HG02970 (cell line): Measurements from ENCODE around the gene MAMSTR.
"Not testable (repeated sequence)": the region's sequence is repeated elsewhere in the genome, so short reads cannot be mapped to it uniquely, and the experiment has no call there.

Experiments
- ATAC-seq: cut with Tn5 transposase; IDR thresholded peaks from one replicate; pipeline ENCODE4 v1.9.1; 2021; ENCODE audit warnings: mild to moderate bottlenecking, moderate library complexity, moderate number of reproducible peaks; ENCODE audit not compliant: unreplicated experiment, low FRiP score

Gene MAMSTR, protein sequence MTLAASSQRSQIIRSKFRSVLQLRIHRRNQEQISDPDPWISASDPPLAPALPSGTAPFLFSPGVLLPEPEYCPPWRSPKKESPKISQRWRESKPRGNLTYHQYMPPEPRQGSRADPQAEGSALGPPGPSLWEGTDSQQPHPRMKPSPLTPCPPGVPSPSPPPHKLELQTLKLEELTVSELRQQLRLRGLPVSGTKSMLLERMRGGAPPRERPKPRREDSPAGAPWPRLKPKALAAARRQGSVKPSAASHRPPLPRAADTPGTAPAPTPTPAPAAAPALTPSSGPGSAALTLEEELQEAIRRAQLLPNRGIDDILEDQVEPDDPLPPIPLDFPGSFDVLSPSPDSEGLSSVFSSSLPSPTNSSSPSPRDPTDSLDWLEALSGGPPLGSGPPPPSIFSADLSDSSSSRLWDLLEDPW

DNA sequence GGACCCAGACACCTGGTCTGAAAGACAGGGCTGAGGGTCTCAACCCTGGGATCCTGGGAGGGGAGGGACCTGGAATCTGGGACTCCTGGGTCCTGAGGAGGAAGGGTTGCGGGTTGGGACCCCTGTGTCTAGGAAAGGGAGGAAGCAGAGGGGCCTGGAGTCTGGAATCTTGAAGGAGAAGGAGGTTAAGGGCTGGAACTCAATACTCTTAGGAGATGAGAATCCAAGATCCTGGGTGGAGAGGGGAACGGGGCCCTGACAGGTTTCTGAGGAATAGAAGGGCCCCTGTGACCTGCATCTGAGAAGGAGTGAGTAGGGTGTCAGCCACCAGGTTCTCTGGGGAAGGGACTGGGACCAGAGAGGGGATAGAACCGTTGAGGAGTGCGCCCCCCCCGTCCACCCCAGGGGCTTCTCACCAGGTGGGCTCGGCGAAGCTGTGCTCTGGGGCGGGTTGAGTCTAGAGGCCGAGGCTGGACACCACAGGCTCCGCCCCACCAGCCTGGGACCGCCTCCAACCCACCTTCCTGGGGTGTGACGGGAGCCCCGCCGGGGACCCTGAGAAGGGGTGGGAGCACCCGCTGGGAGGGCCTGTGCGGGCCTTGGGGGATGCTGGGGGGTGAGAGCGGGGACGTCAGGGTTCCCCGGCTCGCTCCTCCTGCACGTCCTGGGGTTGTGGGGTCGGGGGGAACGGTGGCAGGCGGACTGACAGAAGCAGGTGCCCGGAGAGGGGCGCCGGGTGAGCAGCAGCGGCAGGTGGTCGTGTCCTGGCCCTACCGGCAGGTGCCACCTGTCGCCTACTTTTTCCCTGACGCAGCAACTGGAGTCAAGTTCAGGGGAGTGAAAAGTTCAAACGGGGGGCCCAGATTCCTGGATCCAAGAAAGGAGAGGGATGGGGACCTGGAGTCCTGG is at the start of gene MAMSTR:
MAMSTR (minus strand) TSS at position 463 of the 909 bp plus-strand sequence. CDS start 694 bp downstream, outside the sequence.
- no peak for ATAC-seq

DNA sequence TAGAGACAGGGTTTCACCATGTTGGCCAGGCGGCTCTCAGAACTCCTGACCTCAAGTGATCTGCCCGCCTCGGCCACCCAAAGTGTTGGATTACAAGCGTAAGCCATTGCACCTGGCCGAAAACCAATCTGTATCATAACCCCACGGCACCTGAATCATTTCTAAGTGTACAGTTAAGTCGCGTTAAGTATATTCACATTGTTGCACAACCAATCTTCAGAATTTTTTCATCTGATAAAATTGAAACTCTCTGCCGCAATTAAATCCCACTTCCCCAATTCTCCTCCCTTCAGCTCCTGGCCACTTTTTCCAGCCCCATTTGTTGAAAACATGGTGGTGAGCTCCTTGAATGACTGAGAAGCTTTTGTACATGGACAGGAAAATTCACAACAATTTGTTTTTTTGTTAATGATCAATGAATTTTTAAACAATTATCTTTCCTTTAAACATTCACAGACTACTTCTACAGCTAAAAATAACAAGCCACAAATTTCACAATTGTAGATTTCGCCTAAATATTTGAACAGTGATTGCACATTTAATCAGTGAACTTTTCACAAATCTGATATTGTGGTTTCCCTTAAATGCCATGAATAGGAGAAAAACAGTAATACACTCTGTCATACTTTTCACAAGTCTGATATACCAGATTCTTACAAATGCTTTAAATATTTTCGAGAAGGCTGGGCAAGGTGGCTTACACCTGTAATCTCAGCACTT is 49.6 kb upstream of the MAMSTR start:
- ATAC-seq, result no peak

DNA sequence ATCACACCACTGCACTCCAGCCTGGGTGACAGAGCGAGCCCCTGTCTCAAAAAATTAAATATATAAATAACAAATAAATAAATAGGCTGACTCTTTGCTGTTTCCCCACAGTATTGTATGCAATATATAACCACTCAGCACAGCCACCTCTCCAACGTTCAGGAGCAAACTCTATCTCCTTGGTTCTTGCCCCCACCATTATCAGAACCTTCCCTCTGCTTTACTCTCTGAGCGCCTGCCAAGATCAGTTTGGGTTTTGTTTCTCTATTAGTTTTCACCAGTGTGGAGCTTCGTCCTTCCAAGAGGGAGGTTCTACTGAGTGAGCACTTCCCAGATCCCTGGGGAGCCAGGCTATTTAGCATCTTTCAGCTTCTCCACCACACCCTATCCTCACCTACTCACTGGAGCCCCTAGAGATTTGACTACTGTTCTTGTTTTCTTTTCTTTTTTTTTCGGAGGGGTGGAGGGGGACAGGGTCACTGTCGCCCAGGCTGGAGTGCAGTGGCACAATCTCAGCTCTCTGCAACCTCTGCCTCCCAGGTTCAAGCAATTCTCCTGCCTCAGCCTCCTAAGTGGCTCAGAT is 48.7 kb upstream of the MAMSTR start:
- ATAC-seq, result not testable (repeated sequence)

DNA sequence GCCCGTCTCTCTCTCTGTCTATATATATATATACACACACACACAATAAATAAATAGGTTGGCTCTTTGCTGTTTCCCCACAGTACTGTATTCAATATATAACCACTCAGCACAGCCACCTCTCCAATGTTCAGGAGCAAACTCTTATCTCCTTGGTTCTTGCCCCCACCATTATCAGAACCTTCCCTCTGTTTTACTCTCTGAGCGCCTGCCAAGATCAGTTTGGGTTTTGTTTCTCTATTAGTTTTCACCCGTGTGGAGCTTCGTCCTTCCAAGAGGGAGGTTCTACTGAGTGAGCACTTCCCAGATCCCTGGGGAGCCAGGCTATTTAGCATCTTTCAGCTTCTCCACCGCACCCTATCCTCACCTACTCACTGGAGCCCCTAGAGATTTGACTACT is 46.3 kb upstream of the MAMSTR start:
- not testable (repeated sequence) for ATAC-seq

DNA sequence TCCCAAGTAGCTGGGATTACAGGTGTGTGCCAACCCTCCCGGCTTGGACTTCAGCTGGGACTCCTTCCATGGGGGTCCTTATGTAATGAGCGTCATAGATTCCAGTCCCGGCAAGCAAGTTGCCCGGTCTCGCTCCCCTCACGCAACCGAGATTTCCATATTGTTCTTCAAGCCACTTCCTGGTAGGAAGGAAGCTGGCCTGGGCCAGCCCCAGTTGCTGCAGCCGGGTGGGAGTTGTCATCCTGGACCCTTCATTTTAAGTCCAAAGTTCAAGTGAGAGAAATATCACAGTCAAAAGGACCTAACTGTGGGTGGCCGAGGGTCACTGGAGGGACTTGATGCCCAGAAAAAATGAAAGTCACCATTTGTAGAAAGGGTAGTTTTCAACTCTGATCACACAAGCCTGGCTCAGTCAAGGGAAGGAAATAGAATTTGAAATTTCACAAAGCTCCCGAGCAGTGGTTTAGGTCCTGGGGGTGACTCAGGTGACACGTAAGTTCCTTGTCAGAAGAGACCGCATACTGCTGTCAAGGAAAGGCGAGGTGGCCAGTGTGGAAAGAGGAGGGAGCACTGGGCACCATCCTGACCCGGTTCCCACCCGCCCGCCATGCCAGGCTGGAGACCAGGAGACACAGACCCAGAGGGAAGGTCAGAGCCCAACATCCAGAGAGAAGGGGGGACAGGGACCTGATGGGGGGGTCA is 41.1 kb upstream of the MAMSTR start:
- no peak for ATAC-seq

DNA sequence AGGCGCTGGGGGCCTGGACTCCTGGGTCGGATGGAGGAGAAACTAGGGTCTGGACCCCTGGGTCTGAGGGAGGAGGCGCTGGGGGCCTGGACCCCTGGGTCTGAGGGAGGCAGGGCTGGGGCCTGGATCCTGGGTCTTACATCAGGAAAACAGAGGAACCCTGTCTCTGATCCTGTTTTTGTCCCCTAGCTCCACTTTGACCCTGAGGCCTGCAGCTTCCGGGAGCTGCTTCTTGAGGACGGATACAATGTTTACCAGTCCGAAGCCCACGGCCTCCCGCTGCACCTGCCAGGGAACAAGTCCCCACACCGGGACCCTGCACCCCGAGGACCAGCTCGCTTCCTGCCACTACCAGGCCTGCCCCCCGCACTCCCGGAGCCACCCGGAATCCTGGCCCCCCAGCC is 38.2 kb upstream of the MAMSTR start:
- no peak for ATAC-seq

DNA sequence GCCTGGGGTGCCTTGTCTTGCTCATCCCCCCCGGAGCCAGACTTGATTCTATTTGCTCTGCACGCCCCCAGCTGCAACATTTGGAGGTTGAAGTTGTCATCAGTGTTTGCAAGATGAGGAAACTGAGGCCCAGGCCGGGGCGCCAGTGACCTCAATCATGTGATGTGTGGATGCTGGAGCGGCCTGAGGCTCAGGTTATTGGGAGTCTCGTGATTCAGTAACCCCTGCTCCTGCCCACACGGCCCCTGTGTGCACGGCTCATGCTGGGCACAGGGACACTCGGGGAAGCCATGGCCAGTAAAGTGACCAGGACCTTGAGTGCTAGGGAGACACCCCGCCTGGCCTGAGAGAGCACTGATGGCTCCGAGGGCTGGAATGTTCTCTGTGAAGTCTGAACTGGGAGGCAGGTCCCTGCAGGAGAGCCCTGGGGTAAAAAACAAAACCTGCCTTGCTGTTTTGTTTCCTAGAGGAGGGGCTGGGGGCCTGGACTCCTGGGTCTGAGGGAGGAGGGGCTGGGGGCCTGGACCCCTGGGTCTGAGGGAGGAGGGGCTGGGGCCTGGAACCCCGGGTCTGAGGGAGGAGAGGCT is 37.7 kb upstream of the MAMSTR start:
- ATAC-seq, result no peak

DNA sequence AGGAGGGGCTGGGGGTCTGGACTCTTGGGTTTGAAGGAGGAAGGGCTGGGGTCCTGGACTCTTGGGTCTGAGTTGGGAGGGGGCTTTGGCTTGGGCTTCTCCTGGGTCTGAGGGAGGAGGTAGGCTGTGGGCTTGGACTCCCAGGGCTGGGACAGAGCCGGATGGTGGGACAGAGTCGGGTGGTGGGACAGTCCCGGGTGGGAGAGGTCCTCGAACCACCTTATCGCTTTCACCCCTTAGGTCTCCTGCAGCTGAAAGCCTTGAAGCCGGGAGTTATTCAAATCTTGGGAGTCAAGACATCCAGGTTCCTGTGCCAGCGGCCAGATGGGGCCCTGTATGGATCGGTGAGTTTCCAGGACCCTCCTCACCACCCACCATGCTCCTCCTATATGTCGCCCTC is 37.2 kb upstream of the MAMSTR start:
- no peak for ATAC-seq

DNA sequence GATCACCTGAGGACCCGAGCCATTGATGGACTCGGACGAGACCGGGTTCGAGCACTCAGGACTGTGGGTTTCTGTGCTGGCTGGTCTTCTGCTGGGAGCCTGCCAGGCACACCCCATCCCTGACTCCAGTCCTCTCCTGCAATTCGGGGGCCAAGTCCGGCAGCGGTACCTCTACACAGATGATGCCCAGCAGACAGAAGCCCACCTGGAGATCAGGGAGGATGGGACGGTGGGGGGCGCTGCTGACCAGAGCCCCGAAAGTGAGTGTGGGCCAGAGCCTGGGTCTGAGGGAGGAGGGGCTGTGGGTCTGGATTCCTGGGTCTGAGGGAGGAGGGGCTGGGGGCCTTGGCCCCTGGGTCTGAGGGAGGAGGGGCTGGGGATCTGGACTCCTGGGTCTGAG is 36.7 kb upstream of the MAMSTR start:
- ATAC-seq, result no peak

DNA sequence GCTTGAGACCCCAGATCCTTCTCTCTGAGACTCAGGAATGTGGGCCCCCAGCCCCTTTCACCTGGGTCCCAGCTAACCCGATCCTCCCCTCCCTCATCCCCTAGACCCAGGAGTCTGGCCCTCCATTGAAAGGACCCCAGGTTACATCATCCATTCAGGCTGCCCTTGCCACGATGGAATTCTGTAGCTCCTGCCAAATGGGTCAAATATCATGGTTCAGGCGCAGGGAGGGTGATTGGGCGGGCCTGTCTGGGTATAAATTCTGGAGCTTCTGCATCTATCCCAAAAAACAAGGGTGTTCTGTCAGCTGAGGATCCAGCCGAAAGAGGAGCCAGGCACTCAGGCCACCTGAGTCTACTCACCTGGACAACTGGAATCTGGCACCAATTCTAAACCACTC is 36.3 kb upstream of the MAMSTR start:
- no peak for ATAC-seq

DNA sequence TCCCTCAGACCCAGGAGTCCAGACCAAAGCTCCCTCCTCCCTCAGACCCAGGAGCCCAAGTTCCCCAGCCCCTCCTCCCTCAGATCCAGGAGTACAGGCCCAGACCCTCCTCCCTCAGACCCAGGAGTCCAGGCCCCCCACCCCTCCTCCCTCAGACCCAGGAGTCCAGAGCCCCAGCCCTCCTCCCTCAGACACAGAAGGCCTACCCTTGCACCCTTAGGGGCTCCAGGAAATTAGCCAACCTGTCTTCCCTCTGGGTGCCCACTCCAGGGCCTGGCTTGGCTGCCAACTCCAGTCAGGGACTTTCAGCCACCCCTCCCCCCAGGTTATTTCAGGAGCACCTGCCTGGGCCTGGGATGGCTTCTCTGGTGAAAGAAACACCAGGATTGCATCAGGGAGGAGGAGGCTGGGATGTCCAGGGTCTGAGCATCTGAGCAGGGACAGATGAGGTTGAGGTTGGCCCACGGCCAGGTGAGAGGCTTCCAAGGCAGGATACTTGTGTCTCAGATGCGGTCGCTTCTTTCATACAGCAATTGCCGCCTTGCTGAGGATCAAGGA is 35.6 kb upstream of the MAMSTR start, which contains the start of gene FGF21:
FGF21 (plus strand) TSS at position 441 of the 558 bp plus-strand sequence. CDS start 713 bp downstream, outside the sequence.
- ATAC-seq, result no peak

DNA sequence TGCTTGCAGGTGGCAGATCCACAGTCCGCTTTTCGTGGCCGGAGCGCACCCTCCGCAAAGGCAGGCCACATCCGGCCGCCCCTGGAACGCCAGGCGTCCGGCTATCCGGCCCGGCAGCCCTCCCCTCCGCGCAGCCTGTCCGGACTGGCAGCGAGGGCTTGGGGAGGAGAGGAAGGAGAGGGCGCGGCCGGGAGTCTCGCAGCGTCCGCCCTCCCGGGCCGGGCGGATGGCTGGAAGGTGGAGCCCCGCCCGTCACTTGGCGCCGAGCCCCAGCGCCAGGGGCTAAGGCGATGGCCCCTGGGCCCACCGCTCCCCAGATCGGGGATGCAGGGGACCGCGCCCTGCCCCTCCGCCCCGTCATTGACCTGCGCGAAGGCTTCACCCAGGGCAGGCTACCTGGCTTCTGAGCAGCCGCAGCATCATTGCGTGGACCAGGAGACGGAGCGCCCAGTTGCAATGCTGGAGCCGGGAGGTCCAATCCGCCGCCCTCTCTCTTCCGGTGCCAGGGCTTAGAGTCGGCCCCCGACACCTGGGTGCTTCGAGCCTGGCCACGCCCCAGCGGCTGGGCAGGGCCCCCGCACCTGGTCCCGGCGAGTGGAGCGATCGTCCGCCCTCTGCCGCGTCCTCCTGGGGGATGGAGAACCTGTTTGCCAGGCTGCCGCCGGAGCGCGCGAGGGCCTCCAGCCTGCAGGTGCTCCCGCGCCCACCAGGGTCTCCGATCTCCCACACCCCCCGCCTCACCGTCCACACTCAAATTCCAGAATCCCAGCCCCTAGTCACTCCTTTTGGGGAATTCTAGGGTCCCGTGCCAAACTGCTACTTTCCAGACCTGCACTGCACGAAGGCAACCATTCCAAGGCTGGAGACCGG is 33.2 kb upstream of the MAMSTR start, which contains the start of gene FUT1:
FUT1 (minus strand) TSS at position 146 of the 870 bp plus-strand sequence. CDS start 1,360 bp downstream, outside the sequence.
- no peak for ATAC-seq

DNA sequence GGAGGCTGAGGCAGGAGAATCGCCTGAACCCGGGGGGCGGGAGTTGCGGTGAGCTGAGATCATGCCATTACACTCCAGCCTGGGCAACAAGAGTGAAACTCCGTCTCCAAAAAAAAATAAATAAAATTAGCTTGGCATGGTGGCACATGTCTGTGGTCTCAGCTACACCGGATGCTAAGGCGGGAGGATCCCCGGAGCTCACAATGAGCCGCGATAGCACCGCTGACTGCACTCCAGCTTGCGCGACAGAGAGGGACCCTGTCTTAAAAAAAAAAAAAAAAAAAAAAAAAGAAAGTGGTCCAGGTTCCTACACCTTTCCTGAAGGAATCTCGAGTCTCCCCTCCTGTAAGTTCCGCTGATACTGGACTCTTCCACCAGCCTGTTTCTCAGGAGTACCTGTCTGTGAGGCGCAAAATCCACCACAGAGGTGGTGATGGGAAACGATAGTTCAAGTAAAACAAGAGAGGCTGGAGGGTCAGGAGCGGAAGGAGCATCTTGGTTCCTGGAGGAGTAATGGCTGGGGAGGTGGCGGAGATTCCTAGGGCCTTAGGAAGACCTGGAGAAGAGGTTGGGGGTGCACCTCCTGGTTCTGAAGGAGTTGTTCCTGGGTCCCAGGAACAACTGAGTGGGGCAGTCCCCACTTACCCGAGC is 32.4 kb upstream of the MAMSTR start:
- no peak for ATAC-seq

DNA sequence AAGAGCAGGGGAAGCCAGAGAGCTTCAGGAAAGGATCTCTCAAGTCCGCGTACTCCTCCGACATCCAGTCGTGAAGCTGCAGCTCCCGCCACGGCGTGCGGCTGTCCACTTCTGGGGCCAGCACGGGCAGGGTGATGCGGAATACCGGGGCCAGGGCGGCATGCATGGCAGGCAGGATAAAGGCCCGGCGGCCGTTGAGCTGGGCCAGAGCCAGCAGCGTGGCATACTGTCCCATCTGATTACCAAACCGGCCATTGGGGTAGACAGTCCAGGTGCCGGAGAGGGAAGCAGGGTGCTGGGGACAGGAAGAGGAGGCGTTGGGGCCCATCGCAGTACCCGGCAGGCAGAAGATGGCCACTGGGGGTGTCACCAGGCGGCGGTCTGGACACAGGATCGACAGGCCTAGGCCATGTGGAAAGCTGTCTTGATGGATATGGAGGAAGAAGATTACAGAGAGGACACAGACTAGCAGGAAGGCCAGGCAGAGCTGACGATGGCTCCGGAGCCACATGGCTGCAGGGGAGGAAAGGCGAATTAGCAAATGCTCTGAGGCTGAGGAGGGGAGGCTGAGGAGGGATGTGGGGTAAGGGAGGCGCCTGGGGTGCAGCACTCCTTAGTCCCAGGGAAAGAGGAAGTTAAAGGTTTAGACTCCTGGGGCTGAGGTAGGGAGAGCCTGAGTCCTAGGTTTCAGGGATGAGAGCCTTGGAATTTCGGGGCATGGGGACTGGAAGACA is 31.4 kb upstream of the MAMSTR start:
- no peak for ATAC-seq

DNA sequence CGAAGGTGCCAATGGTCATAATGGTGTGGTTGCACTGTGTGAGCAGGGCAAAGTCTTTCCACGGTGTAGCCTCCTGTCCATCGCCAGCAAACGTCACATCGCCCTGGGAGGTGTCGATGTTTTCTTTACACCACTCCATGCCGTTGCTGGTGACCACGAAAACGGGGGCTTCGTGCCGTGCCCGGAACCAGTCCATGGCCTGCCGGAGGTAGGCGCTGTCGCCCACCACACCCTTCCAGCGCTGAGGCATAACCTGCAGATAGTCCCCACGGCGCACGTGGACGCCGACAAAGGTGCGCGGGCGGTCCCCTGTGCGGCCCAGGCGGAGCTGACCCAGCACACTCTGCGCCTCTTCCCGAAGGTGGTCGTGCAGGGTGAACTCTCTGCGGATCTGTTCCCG is 30.8 kb upstream of the MAMSTR start:
- ATAC-seq, result no peak

DNA sequence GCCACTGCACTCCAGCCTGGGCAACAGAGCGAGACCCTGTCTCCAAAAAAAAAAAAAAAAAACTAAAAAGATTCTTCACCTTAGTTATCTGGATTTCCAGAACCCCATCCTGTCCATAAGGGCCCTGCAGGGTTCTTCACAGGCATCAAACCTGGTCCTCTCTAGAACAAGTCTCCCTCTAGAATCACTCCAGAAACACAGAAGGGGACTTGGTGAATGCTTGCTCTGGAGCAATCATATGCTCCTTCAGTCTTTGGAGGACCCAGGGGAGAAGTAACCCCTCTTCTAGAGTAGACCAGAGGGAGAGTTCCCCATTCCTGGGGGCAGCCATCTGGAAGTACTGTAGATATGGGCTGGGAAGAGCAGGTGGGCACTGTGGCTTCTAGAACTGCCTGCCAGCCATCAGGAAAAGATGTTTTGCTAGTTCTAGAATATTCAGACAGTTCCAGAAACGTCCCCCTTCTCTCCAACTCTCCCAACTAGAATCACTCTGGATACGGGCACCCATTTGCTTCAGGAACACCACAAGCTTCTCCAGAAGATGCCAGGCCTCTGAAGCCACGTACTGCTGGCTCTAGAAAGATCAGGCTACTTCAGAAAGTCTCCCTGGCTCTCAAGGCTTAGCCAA is 30.2 kb upstream of the MAMSTR start:
- no peak for ATAC-seq
